ENCODE results near the gene CHAF1A. TPM values are rescaled to one million over a fixed set of nuclear protein-coding genes. Genes with fewer than 3 reads are reported as not detected.
A peak's percentile ranks its signal among the peaks of the same experiment; 100 is the strongest.

The CHAF1A gene
- total and polyA plus RNA-seq, 2 of the 8 experiments (the other 6 are each of a cell fraction or from before 2014, with no cell fraction given), result 122 to 147 TPM

DNA sequence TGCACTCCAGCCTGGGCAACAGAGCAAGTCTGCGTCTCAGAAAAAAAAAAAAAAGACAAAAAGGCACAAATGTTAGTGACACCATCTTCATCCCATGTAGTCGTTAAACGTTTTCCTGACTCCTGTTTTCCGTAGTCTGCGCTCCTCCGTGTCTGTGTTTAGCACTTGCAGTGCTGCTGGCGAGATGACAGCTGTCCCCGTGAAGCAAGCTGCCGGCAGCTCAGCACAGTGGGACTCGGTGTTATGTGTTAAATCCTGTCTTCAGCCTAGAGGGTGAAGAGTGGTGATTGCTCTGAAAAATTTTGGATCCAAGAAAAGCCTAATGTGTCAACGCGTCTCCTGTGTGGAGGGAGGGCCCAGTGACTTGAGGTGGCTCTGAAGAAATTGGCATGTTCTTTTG, 36.8 kb downstream of the CHAF1A start:
- Histone ChIP-seq H2AK5ac (ENCODE audit: low read depth, low read length) (no peak overlapping the region), H3K27me3 (replicated peaks in 1 of 4; ENCODE audit: control insufficient read depth in 3 of 4, extremely low read depth in 1 of 4, insufficient read depth in 3 of 4, low read length in 3 of 4) (no peaks in the 10 kb centered on the region), H2BK15ac (ENCODE audit: low read length) (no peak overlapping the region), H2BK12ac (ENCODE audit: low read depth, low read length) (no peak overlapping the region), H3K23ac (ENCODE audit: insufficient read length) (no peak overlapping the region), H2BK20ac (ENCODE audit: low read length) (no peak overlapping the region), H3K4ac (replicated peaks; ENCODE audit: insufficient read length, low read depth, low read length) (no peak overlapping the region), H4K8ac (ENCODE audit: extremely low read depth, insufficient read depth, low read length) (no peak overlapping the region), H3K14ac (ENCODE audit: insufficient read length) (no peak overlapping the region), H3K4me1 (replicated peaks in 1 of 4; ENCODE audit: control insufficient read depth in 3 of 4, insufficient read depth in 4 of 4, low read length in 3 of 4) (peaks cover 0 to 2% (median 0%) of the 10 kb centered on the region in 4 experiments; a peak in 3 of 7 replicates), H3K23me2 (ENCODE audit: low read depth, low read length) (no peaks in the 10 kb centered on the region), H4K5ac (ENCODE audit: insufficient read length, low read depth, low read length) (no peak overlapping the region), H3K79me1 (ENCODE audit: low read depth, low read length) (peaks cover 16% of the 10 kb centered on the region), H3K4me2 (ENCODE audit: insufficient read depth in 1 of 2, low read depth in 2 of 2, low read length in 2 of 2) (no peak overlapping the region), H3K27ac (ENCODE audit: low read depth, low read length) (no peak overlapping the region), H2BK120ac (replicated peaks; ENCODE audit: low read depth, low read length) (no peak overlapping the region), H3K9ac (replicated peaks in 1 of 4; ENCODE audit: extremely low read depth in 1 of 4, low read depth in 3 of 4, low read length in 3 of 4) (no peak overlapping the region), H2BK5ac (ENCODE audit: low read depth, low read length) (no peak overlapping the region), H3K56ac (replicated peaks; ENCODE audit: insufficient read length, low read depth, low read length) (no peak overlapping the region), H3K18ac (ENCODE audit: extremely low read depth, low read length) (no peak overlapping the region), H3K36me3 (ENCODE audit: control insufficient read depth in 2 of 4, insufficient read depth in 4 of 4, low read length in 3 of 4) (peaks cover 35 to 61% (median 54%) of the 10 kb centered on the region in 4 experiments), H4K91ac (replicated peaks; ENCODE audit: insufficient read length, low read length) (no peak overlapping the region), H3K4me3 (ENCODE audit: extremely low read depth in 1 of 4, insufficient read depth in 2 of 4, low read depth in 3 of 4, low read length in 4 of 4) (no peak overlapping the region), H3K9me3 (ENCODE audit: insufficient read depth in 2 of 2, low read depth in 1 of 2, low read length in 1 of 2) (no peaks in the 10 kb centered on the region), H2AFZ (ENCODE audit: low read length) (no peak overlapping the region), H3K79me2 (ENCODE audit: control insufficient read depth in 1 of 2, insufficient read depth in 2 of 2, low read length in 2 of 2) (peaks cover 0 to 11% of the 10 kb centered on the region in 2 experiments; a peak in 1 of 4 replicates), H4K20me1 (replicated peaks in 1 of 2; ENCODE audit: control insufficient read depth in 1 of 2, insufficient read depth in 2 of 2, low read length in 2 of 2) (peaks cover 23 to 40% of the 10 kb centered on the region in 2 experiments)
- TF ChIP-seq TAF7 (optimal IDR thresholded peaks at IDR 0.05; ENCODE audit: borderline replicate concordance, low read depth, low read length) (no peak), POLR2AphosphoS5 (IDR thresholded peaks at IDR 0.05; ENCODE audit: low read depth, low read length) (0 out of 2 replicates have a peak, but pooled peaks have one; percentile 7)
- no peak for DNase-seq (ENCODE audit: low read depth in 1 of 2, low spot score in 2 of 2)
- POLR2A ChIA-PET (ENCODE audit: partially characterized antibody), result interaction anchor here (0.7 to 58.1 kb wide), 4 partner anchors 1 to 278 kb away, joined by 3 to 1590 read pairs (median 797); partner anchors contain the start of genes CHAF1A, SH3GL1 and UBXN6
- CTCF ChIA-PET (ENCODE audit: partially characterized antibody), result no interaction called here
- FAIRE-seq, result no peak
- WGBS, 2 experiments (ENCODE audit: extremely low coverage in 1 of 2, insufficient coverage in 1 of 2, insufficient read length in 1 of 2, insufficient replicate concordance in 2 of 2, low coverage in 1 of 2, low lambda C conversion rate in 2 of 2, missing lambda C conversion rate in 1 of 2), result 95% methylated on average over 12 of the region's 12 CpGs; no CpG with 5 or more reads in 1 of the 2 experiments
